ENCODE measurements around the gene CADPS2.
"Not testable (repeated sequence)": the region's sequence is repeated elsewhere in the genome, so short reads cannot be mapped to it uniquely, and the experiment has no call there.

CADPS2 gene

DNA sequence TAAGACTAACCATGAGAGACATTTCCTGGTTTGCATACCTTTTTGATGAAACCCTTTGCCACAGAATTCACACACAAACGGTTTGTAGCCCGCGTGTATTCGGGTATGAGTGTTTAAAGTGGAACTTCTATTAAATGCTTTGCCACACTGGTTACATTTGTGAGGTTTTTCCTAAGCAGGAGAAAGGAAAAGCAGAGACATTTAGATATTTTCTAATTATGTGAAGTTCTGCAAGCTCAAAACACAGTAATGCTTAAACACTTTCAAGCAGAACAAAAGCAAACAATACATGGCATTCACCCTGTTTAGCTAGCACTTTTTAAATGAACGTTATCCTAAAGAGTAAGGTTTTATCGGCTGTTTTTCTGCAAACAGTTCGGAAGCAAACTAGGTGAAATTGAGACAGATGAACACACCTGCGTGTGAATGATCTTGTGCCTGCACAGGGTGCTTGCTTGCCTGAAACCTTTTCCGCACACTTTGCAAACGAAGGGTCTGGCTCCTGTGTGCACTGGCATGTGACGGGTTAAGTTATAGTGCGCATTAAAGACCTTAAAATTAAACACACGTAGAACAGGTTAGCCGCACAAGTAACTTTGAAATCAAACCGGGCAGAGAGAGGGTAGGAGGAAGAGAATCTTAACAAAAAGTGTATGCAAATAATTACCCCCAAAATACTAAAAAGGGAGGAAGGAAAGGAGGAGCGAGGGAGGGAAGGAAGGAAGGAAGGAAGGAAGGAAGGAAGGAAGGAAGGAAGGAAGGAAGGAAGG, 583.3 kb downstream of the CADPS2 start:
- in situ Hi-C loops (cut with MboI; ENCODE audit: low sequenced_read_pairs) = no loop called here

DNA sequence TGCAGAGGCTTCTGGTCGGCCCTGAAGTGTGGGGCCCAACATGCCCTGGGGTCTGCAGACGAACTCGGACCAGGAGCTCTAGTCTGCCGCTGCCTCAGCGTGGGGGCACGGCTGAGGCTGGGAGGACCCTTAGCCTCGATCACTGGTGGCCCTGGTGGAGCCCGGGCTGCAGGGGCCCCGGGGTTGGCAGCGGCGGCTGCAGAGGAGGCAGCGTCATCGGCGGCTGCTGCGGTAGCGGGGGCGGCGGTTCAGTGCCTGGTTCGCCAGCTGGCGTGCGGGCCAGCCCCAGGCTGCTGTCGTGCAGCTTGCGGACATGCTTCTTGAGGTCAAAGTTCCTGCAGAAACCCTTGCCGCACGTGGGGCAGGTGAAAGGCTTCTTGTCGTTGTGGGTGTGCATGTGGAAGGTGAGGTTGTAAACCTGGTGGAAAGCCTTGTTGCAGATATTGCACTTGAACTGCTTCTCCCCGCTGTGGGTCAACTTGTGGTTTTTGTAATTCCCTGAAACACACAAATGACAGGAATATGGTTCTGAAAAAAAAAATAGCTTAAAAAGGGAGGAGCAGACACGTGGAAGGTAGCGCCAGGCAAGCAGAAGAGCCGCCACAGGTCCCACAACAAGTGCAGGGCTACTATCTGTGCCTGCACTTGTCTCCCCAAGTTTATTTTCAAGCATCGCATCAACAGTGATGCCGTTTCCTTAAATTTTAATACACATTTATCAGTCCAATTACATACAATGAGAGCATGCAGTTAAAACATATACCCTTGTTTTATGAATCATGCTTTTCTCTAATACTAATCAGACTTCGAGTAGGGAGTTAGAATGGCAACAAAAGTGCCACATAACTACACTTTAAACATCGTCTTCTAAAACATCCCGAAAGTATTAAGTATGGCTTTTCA, 584.2 kb downstream of the CADPS2 start:
- in situ Hi-C loops (cut with MboI; ENCODE audit: low sequenced_read_pairs) = no loop called here

DNA sequence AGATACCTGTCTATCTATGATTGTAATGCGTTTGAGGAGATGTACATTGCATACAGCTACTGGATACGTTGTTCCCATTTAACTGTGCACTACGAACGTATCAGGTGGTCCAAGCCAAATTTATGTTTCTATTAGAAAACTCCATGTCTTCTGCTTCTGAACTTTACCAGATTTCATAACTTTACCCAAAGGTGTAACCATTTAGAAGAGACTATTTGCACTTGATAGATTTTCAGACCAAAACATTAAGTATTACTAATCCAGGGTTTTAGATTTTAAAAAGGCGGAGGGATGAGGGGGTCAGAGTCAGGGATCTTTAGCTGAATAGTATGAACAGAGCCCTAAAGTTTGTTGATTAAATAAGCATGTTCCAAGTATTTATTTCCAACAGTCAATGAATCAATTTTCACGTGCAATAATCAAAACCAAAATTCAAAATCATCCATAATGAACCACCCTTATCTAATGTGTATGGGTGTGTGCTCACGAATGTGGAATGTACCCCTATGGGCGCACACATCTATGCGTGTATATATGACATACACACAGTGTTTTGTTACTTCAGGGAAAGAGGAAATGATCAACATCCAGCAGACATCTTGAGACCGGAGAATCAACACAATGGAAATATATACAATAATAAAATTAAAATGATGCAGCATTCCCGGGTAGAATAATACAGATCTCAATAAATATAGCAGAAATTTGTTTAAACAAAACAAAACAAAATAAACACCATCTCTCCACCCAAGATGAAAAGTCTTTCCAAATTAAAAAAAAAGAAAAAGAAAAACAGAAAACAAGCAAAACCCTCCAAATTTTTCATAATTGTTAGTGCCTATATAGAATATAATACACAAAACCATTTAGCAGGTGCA, 585.1 kb downstream of the CADPS2 start:
- in situ Hi-C loops (cut with MboI; ENCODE audit: low sequenced_read_pairs) = no loop called here

GRCh38 chr7:122300211-122300932, 585.9 kb downstream of the CADPS2 start:
- in situ Hi-C loops (cut with MboI; ENCODE audit: low sequenced_read_pairs) = no loop called here

- in situ Hi-C loops (cut with MboI; ENCODE audit: low sequenced_read_pairs) = no loop called here
Measured at GRCh38 chr7:122299624-122300210, 586.5 kb downstream of the CADPS2 start.

DNA sequence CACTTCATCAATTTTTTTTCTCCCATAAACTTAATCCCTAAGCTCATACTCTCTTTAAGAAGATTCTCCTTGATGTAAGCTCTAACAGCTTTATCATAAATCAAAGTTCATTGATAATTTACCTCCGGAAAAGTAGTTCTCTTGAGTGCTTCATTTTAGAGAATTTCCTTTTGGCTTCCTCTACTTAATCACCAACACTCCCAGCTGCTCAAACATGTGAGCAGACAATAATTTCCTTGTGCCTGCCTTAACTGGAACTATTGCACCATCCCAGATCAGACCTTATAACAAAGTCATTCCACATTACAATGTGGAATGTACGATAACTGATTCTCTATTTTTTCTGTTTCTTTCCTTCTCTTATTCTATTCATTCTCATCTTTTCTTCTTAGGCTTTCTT, 587.6 kb downstream of the CADPS2 start:
- in situ Hi-C loops (cut with MboI; ENCODE audit: low sequenced_read_pairs) = no loop called here

GRCh38 chr7:122298131-122298530, 588.1 kb downstream of the CADPS2 start:
- in situ Hi-C loops (cut with MboI; ENCODE audit: low sequenced_read_pairs) = no loop called here

- in situ Hi-C loops (cut with MboI; ENCODE audit: low sequenced_read_pairs) = no loop called here
Measured at GRCh38 chr7:122291189-122291588, 595.1 kb downstream of the CADPS2 start.

DNA sequence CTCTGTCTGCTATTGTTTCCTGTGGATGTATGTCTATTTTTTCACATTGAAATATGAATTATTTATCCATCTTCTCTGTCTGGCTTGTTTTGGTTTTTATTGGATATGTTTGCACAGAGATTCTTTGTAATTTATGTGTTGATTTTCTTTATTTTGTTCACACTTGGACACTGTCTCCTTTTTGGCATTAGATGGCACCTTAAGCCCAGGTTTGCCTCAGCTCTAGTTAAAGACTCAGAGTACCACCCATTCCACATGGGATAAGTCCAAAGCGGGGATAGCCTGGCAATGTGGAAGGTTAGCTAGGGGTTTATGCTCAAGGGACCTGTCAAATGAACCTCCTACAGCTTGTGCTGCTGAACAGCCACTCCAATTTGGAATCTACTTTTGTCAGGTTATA, 595.8 kb downstream of the CADPS2 start:
- in situ Hi-C loops (cut with MboI; ENCODE audit: low sequenced_read_pairs) = no loop called here

DNA sequence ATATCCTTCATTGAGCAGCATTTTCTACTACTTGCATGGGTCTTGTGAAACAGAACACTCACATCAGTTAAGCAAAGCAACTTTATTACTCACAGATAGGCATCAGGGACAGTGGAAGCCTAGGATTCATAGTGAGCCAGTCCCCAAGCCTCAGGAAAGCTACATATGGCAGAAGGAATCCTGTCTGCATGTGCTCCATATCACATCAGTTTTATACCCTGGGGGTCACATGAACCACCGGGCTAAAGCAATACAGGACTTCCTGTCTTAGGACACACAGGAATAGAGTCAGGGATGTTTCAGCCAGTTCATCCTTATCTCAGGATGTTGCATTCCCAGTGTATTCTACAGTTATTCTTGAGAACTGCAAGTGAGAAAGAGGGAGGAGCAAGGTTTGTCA, 596.8 kb downstream of the CADPS2 start:
- in situ Hi-C loops (cut with MboI; ENCODE audit: low sequenced_read_pairs) = no loop called here

GRCh38 chr7:122284608-122285007, 601.7 kb downstream of the CADPS2 start:
- in situ Hi-C loops (cut with MboI; ENCODE audit: low sequenced_read_pairs) = not testable (repeated sequence)

DNA sequence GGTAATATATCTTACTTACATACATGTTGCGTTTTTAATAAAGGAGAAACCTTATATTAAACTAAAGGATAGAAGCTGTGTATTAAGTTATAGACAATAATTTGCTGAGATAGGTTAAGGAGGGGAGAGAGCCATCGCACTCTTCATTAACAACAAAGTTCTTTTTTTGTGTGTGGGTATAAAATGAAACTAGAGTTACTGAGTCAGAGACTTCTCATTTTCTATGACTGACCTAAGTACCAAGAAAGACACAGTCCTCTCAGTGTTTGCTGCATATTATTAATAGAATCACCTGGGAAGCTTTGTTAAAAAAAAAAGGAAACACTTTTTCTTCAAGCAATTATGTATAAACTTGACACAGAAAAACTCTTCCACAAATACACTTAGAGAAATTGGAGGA, 613.1 kb downstream of the CADPS2 start:
- in situ Hi-C loops (cut with MboI; ENCODE audit: low sequenced_read_pairs) = no loop called here

- in situ Hi-C loops (cut with MboI; ENCODE audit: low sequenced_read_pairs) = no loop called here
Measured at GRCh38 chr7:122269241-122269640, 617.0 kb downstream of the CADPS2 start.

Measured in HL-60/S4 (cell line).